Mucosa of rectum (tissue), 2 donors: ENCODE results near the gene DEF6.

Experiments
- H3K27ac ChIP-seq, 2 donors: one replicate each; pipeline ENCODE4 v1.7.0; 2013; ENCODE audit warnings: inconsistent platforms in 2 of 2, low read depth in 2 of 2, low read length in 2 of 2
- H3K27me3 ChIP-seq, 2 donors: one replicate each; pipeline ENCODE4 v1.7.0; 2013; ENCODE audit warnings: low read length in 2 of 2; ENCODE audit not compliant: control insufficient read depth in 2 of 2, insufficient read depth in 2 of 2
- H3K36me3 ChIP-seq, 2 donors: one replicate each; pipeline ENCODE4 v1.7.0; 2013; ENCODE audit warnings: low read length in 2 of 2; ENCODE audit not compliant: control insufficient read depth in 2 of 2, insufficient read depth in 2 of 2
- H3K4me1 ChIP-seq, 2 donors: one replicate each; pipeline ENCODE4 v1.7.0; 2013; ENCODE audit warnings: low read length in 2 of 2, mild to moderate bottlenecking in 1 of 2; ENCODE audit not compliant: control insufficient read depth in 2 of 2, insufficient read depth in 2 of 2
- H3K4me3 ChIP-seq, 2 donors: one replicate each; pipeline ENCODE4 v1.7.0; 2013; ENCODE audit warnings: low read length in 2 of 2
- H3K9ac ChIP-seq, 2 donors: one replicate each; pipeline ENCODE4 v1.7.0; 2013; ENCODE audit warnings: low read length in 2 of 2, low read depth in 1 of 2, mild to moderate bottlenecking in 1 of 2
- H3K9me3 ChIP-seq, 2 donors: one replicate each; pipeline ENCODE4 v1.7.0; 2013; ENCODE audit warnings: low read length in 2 of 2; ENCODE audit not compliant: control insufficient read depth in 2 of 2
- donor health status: healthy.
- donor health status: Normal muscosa, but diverticular disease.

Gene DEF6

GRCh38 chr6:35278708-35279107 lies 18.9 kb upstream of the DEF6 start:
- Histone ChIP-seq H3K27ac (no peak overlapping the region), H3K9ac (no peak overlapping the region), H3K4me1 (peaks cover 2 to 4% of the 10 kb centered on the region in 2 donors), H3K27me3 (no peaks in the 10 kb centered on the region), H3K36me3 (peaks cover 22 to 23% of the 10 kb centered on the region in 2 donors), H3K9me3 (no peaks in the 10 kb centered on the region), H3K4me3 (no peak overlapping the region)

GRCh38 chr6:35280903-35281302 lies 16.7 kb upstream of the DEF6 start:
- H3K9me3 ChIP-seq, result no peaks in the 10 kb centered on the region
- no peak overlapping the region for H3K4me3 ChIP-seq
- peaks cover 24 to 27% of the 10 kb centered on the region in 2 donors for H3K36me3 ChIP-seq
- H3K27me3 ChIP-seq, result no peaks in the 10 kb centered on the region
- H3K4me1 ChIP-seq, result no peaks in the 10 kb centered on the region
- no peak overlapping the region for H3K9ac ChIP-seq
- no peak overlapping the region for H3K27ac ChIP-seq

- H3K36me3 ChIP-seq, result peaks cover 31 to 43% of the 10 kb centered on the region in 2 donors
- H3K9ac ChIP-seq, result no peak overlapping the region
- H3K27me3 ChIP-seq, result no peaks in the 10 kb centered on the region
- H3K4me3 ChIP-seq, result no peak overlapping the region
- H3K27ac ChIP-seq, result no peak overlapping the region
- no peaks in the 10 kb centered on the region for H3K4me1 ChIP-seq
- no peaks in the 10 kb centered on the region for H3K9me3 ChIP-seq
Observed at GRCh38 chr6:35282472-35282871, 15.1 kb upstream of the DEF6 start.

- Histone ChIP-seq H3K4me3 (no peak overlapping the region), H3K9me3 (no peaks in the 10 kb centered on the region), H3K27ac (no peak overlapping the region), H3K36me3 (peaks cover 40 to 51% of the 10 kb centered on the region in 2 donors), H3K9ac (no peak overlapping the region), H3K27me3 (no peaks in the 10 kb centered on the region), H3K4me1 (no peaks in the 10 kb centered on the region)
Observed at GRCh38 chr6:35283361-35283760, 14.3 kb upstream of the DEF6 start.

GRCh38 chr6:35287671-35288396 lies 9.8 kb upstream of the DEF6 start:
- H3K4me3 ChIP-seq, result no peak overlapping the region
- no peaks in the 10 kb centered on the region for H3K27me3 ChIP-seq
- no peaks in the 10 kb centered on the region for H3K9me3 ChIP-seq
- H3K27ac ChIP-seq, result no peak overlapping the region
- H3K36me3 ChIP-seq, result peaks cover 60 to 73% of the 10 kb centered on the region in 2 donors
- no peaks in the 10 kb centered on the region for H3K4me1 ChIP-seq
- H3K9ac ChIP-seq, result no peak overlapping the region

- no peak overlapping the region for H3K27ac ChIP-seq
- no peaks in the 10 kb centered on the region for H3K27me3 ChIP-seq
- peaks cover 53 to 74% of the 10 kb centered on the region in 2 donors for H3K36me3 ChIP-seq
- H3K4me3 ChIP-seq, result no peak overlapping the region
- no peaks in the 10 kb centered on the region for H3K4me1 ChIP-seq
- no peaks in the 10 kb centered on the region for H3K9me3 ChIP-seq
- no peak overlapping the region for H3K9ac ChIP-seq
Observed at GRCh38 chr6:35288834-35289233, 8.8 kb upstream of the DEF6 start.

- Histone ChIP-seq H3K9ac (no peak overlapping the region), H3K4me3 (no peak overlapping the region), H3K36me3 (peaks cover 65 to 79% of the 10 kb centered on the region in 2 donors), H3K9me3 (no peaks in the 10 kb centered on the region), H3K27me3 (no peaks in the 10 kb centered on the region), H3K4me1 (no peaks in the 10 kb centered on the region), H3K27ac (no peak overlapping the region)
Observed at GRCh38 chr6:35291491-35291890, 6.1 kb upstream of the DEF6 start.

GRCh38 chr6:35292494-35292893 lies 5.1 kb upstream of the DEF6 start:
- Histone ChIP-seq H3K4me1 (peaks cover 4 to 8% of the 10 kb centered on the region in 2 donors), H3K27ac (no peak overlapping the region), H3K4me3 (no peak overlapping the region), H3K27me3 (no peaks in the 10 kb centered on the region), H3K36me3 (peaks cover 64 to 69% of the 10 kb centered on the region in 2 donors), H3K9ac (no peak overlapping the region), H3K9me3 (no peaks in the 10 kb centered on the region)

GRCh38 chr6:35293681-35294080 lies 3.9 kb upstream of the DEF6 start:
- Histone ChIP-seq H3K9ac (no peak overlapping the region), H3K36me3 (peaks cover 54 to 59% of the 10 kb centered on the region in 2 donors), H3K4me3 (no peak overlapping the region), H3K27ac (no peak overlapping the region), H3K9me3 (no peaks in the 10 kb centered on the region), H3K27me3 (no peaks in the 10 kb centered on the region), H3K4me1 (peaks cover 12 to 17% of the 10 kb centered on the region in 2 donors)

GRCh38 chr6:35294308-35294945 lies 3.2 kb upstream of the DEF6 start:
- Histone ChIP-seq H3K4me3 (no peak overlapping the region), H3K9me3 (no peaks in the 10 kb centered on the region), H3K27me3 (no peaks in the 10 kb centered on the region), H3K27ac (no peak overlapping the region), H3K4me1 (peaks cover 12 to 17% of the 10 kb centered on the region in 2 donors), H3K36me3 (peaks cover 49 to 54% of the 10 kb centered on the region in 2 donors), H3K9ac (no peak overlapping the region)
